SK-N-SH (cell line): ENCODE results near the gene MON2.

Experiments
- RAD21 ChIP-seq: IDR thresholded peaks from 2 replicates; pipeline ENCODE4 v1.6.1; 2012; ENCODE audit warnings: mild to moderate bottlenecking, low read length
- TF ChIP-seq, protein P1 (sequence below): fragments of 200-600 bp; sonication (generic); IDR thresholded peaks from 2 replicates; pipeline ENCODE4 v1.6.1; 2017; ENCODE audit warnings: antibody characterized with exemption, mild to moderate bottlenecking, moderate library complexity

DNA sequence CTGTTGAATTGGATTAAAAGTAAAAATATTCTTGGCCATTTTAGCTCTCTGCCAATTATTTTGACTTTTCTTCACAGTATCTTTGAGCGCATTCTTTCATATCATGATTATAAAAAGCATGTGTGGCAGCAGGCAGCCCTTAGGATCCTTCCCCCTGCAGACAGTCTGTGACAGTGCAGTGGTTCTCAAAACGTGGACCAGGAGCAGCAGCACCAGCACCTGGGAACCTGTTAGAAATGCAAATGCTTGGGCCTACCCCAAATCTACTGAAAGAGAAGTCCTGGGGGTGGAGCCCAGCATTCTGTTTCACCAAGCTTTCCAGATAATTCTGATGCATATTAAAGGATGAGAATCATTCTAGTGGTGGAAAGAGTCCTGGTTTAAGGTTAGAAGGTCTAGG is 155.6 kb downstream of the MON2 start:
- no peak for TF ChIP-seq RAD21
- TF ChIP-seq, protein P1, sequence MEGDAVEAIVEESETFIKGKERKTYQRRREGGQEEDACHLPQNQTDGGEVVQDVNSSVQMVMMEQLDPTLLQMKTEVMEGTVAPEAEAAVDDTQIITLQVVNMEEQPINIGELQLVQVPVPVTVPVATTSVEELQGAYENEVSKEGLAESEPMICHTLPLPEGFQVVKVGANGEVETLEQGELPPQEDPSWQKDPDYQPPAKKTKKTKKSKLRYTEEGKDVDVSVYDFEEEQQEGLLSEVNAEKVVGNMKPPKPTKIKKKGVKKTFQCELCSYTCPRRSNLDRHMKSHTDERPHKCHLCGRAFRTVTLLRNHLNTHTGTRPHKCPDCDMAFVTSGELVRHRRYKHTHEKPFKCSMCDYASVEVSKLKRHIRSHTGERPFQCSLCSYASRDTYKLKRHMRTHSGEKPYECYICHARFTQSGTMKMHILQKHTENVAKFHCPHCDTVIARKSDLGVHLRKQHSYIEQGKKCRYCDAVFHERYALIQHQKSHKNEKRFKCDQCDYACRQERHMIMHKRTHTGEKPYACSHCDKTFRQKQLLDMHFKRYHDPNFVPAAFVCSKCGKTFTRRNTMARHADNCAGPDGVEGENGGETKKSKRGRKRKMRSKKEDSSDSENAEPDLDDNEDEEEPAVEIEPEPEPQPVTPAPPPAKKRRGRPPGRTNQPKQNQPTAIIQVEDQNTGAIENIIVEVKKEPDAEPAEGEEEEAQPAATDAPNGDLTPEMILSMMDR, result no peak
